Caco-2 (cell line): ENCODE measurements around the gene TESK2. TPM values are rescaled to one million over a fixed set of nuclear protein-coding genes. Genes with fewer than 3 reads are reported as not detected.

Experiments
- BruUV-seq: library from RNA; stranded (reverse); fragments of 400-500 nt; replicated peaks from 2 replicates; lab custom pipeline; 2021; lab: Mats Ljungman, UMichigan
- CTCF ChIA-PET: fragments of 300-600 bp; sonication (Branson Sonifier 250); formaldehyde crosslinking; loops from one replicate; lab custom pipeline; 2022; ENCODE audit warnings: antibody characterized with exemption; lab: Charles Lee
- POLR2A ChIA-PET: fragments of 300-600 bp; sonication (Branson Sonifier 250); formaldehyde crosslinking; loops from one replicate; lab custom pipeline; 2022; ENCODE audit warnings: antibody characterized with exemption; lab: Charles Lee
- DNase-seq, 2 experiments: peaks; one replicate each; pipeline versions ENCODE4 v3.0.0 to v3.0.0-alpha.2; 2020 to 2022
- H3K27me3 ChIP-seq: replicated peaks from 2 replicates; pipeline ENCODE4 v1.6.0; 2011; ENCODE audit warnings: low read length; ENCODE audit not compliant: control insufficient read depth, insufficient read depth
- H3K36me3 ChIP-seq: 2 replicates; pipeline ENCODE4 v1.5.1; 2011; ENCODE audit warnings: low read length; ENCODE audit not compliant: control insufficient read depth, insufficient read depth
- H3K4me1 ChIP-seq: fragments of 250-450 bp; sonication (Bioruptor Pico); 2 replicates; pipeline ENCODE4 v1.5.1; 2020; ENCODE audit warnings: mild to moderate bottlenecking
- H3K4me3 ChIP-seq: 2 replicates; pipeline ENCODE4 v1.5.1; 2011; ENCODE audit warnings: low read depth, mild to moderate bottlenecking, control low read depth, low read length
- H3K9me3 ChIP-seq: fragments of 250-450 bp; sonication (Bioruptor Pico); 2 replicates; pipeline ENCODE4 v1.5.1; 2020; ENCODE audit warnings: mild to moderate bottlenecking, moderate library complexity
- H3K27ac Mint-ChIP-seq: one replicate; pipeline ENCODE4 v1.8.0; 2022; ENCODE audit warnings: mixed read lengths; ENCODE audit not compliant: unreplicated experiment
- H3K27me3 Mint-ChIP-seq: one replicate; pipeline ENCODE4 v1.8.0; 2022; ENCODE audit warnings: mixed read lengths; ENCODE audit not compliant: insufficient read depth, unreplicated experiment
- H3K36me3 Mint-ChIP-seq: one replicate; pipeline ENCODE4 v1.8.0; 2022; ENCODE audit warnings: mild to moderate bottlenecking, mixed read lengths; ENCODE audit not compliant: insufficient read depth, unreplicated experiment
- H3K4me1 Mint-ChIP-seq: one replicate; pipeline ENCODE4 v1.8.0; 2022; ENCODE audit warnings: low read depth, mixed read lengths; ENCODE audit not compliant: unreplicated experiment
- H3K4me3 Mint-ChIP-seq: one replicate; pipeline ENCODE4 v1.8.0; 2022; ENCODE audit warnings: mild to moderate bottlenecking, moderate library complexity, mixed read lengths; ENCODE audit not compliant: unreplicated experiment
- H3K9me3 Mint-ChIP-seq: one replicate; pipeline ENCODE4 v1.8.0; 2022; ENCODE audit warnings: mixed read lengths; ENCODE audit not compliant: unreplicated experiment
- CTCF ChIP-seq, 2 experiments: fragments of 200-600 bp in 1 of 2; IDR thresholded peaks; 1 replicate in 1 of 2; 2 replicates in 1 of 2; pipeline versions ENCODE4 v1.5.1 to v1.8.0; 2011 to 2022; ENCODE audit warnings: antibody characterized with exemption in 1 of 2, control low read depth in 1 of 2, inconsistent platforms in 1 of 2, low read depth in 1 of 2, low read length in 1 of 2, mild to moderate bottlenecking in 1 of 2, moderate library complexity in 1 of 2; ENCODE audit not compliant: insufficient read depth in 1 of 2, severe bottlenecking in 1 of 2, unreplicated experiment in 1 of 2
- intact Hi-C: fragments of 100-400 bp; cut with micrococcal nuclease; formaldehyde crosslinking; loops from one replicate; pipeline ENCODE4 v1.10.0; 2022; ENCODE audit not compliant: unreplicated experiment
- total RNA-seq: library from RNA; stranded (reverse); gene quantifications from 2 replicates; pipeline ENCODE4 v1.2.3, GENCODE V29; 2022

TESK2 gene
- total RNA-seq, 1 experiment from 2014 or later, result 14.7 TPM

DNA sequence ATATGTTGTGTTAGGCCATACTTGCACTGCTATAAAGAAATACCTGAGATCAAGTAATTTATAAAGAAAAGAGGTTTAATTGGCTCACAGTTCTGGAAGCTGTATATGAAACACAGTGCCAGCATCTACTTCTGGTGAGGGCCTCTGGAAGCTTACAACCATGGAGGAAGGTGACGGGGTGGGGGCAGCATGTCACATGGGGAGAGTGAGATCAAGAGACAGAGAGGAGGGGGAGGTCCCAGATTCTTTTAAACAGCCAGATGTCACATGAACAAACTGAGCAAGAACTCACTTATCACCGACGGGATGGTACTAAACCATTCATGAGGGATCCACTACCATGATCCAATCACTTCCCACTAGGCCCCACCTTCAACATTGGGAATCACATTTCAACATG is 42.6 kb downstream of the TESK2 start:
- no peak for DNase-seq
- no peaks in the 10 kb centered on the region for H3K27me3 ChIP-seq
- no peaks in the 10 kb centered on the region; the same call in 1 of the 2 replicates for H3K36me3 ChIP-seq
- ChIA-PET CTCF (no interaction called here), POLR2A (no interaction called here)
- no peak overlapping the region for H3K27ac Mint-ChIP-seq
- intact Hi-C loops, result no loop called here
- no peak overlapping the region for H3K4me3 Mint-ChIP-seq
- H3K4me3 ChIP-seq, result no peak overlapping the region
- H3K4me1 Mint-ChIP-seq, result no peaks in the 10 kb centered on the region
- H3K9me3 ChIP-seq, result no peaks in the 10 kb centered on the region
- BruUV-seq, result no TSS peak
- peaks cover 8% of the 10 kb centered on the region; the same call in 1 of the 2 replicates for H3K4me1 ChIP-seq
- no peak for TF ChIP-seq CTCF (IDR thresholded peaks at IDR 0.05; ENCODE audit: insufficient read depth in 1 of 2, low read depth in 1 of 2, low read length in 1 of 2, severe bottlenecking in 1 of 2, unreplicated experiment in 1 of 2)
- no peaks in the 10 kb centered on the region for H3K9me3 Mint-ChIP-seq
- H3K27me3 Mint-ChIP-seq, result no peaks in the 10 kb centered on the region
- H3K36me3 Mint-ChIP-seq, result no peaks in the 10 kb centered on the region

GRCh38 chr1:45446950-45447672 is 43.9 kb downstream of the TESK2 start:
- Histone ChIP-seq H3K36me3 (no peaks in the 10 kb centered on the region; the same call in 1 of the 2 replicates), H3K27me3 (no peaks in the 10 kb centered on the region), H3K9me3 (no peaks in the 10 kb centered on the region), H3K4me1 (peaks cover 8% of the 10 kb centered on the region; the same call in 1 of the 2 replicates), H3K4me3 (no peak overlapping the region)
- Mint-ChIP-seq H3K27ac (no peak overlapping the region), H3K36me3 (no peaks in the 10 kb centered on the region), H3K9me3 (no peaks in the 10 kb centered on the region), H3K4me1 (no peaks in the 10 kb centered on the region), H3K27me3 (no peaks in the 10 kb centered on the region), H3K4me3 (no peak overlapping the region)
- ChIA-PET CTCF (no interaction called here), POLR2A (interaction anchor here (0.6 kb wide), 1 partner anchor 51 kb away, joined by 4 read pairs; no protein-coding TSS in a partner anchor)
- intact Hi-C loops, result no loop called here
- DNase-seq, result no peak
- no peak for TF ChIP-seq CTCF (IDR thresholded peaks at IDR 0.05; ENCODE audit: insufficient read depth in 1 of 2, low read depth in 1 of 2, low read length in 1 of 2, severe bottlenecking in 1 of 2, unreplicated experiment in 1 of 2)
- no TSS peak for BruUV-seq

DNA sequence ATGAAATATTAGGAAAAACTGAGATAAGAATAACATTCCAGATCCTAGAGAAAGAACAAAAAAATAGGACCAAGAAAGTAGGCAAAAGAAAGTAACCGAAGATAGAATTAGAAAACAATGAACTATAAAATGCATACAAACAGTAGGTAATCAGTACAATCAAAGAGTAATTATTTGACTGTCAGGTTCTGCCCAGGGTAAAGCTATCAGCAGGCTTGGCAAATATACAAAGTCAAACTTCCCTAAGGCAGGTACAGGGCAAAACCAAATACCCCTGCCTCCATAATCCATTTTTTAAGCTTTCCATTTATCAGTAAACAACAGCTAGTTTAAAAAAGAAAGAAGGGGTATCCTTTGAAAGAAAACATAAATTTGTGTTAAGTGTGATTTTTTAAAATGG is 44.4 kb downstream of the TESK2 start:
- no peaks in the 10 kb centered on the region; the same call in 1 of the 2 replicates for H3K36me3 ChIP-seq
- no peak overlapping the region for H3K4me3 ChIP-seq
- H3K9me3 ChIP-seq, result no peaks in the 10 kb centered on the region
- no peak overlapping the region for H3K4me3 Mint-ChIP-seq
- H3K4me1 ChIP-seq, result peaks cover 8% of the 10 kb centered on the region; the same call in 1 of the 2 replicates
- H3K27me3 ChIP-seq, result no peaks in the 10 kb centered on the region
- H3K36me3 Mint-ChIP-seq, result no peaks in the 10 kb centered on the region
- no peak overlapping the region for H3K27ac Mint-ChIP-seq
- no peaks in the 10 kb centered on the region for H3K4me1 Mint-ChIP-seq
- no TSS peak for BruUV-seq
- POLR2A ChIA-PET, result no interaction called here
- no peaks in the 10 kb centered on the region for H3K9me3 Mint-ChIP-seq
- TF ChIP-seq CTCF (IDR thresholded peaks at IDR 0.05; ENCODE audit: insufficient read depth in 1 of 2, low read depth in 1 of 2, low read length in 1 of 2, severe bottlenecking in 1 of 2, unreplicated experiment in 1 of 2), result no peak
- H3K27me3 Mint-ChIP-seq, result no peaks in the 10 kb centered on the region
- intact Hi-C loops, result no loop called here
- CTCF ChIA-PET, result interaction anchor here (0.7 kb wide), 1 partner anchor 52 kb away, joined by 3 read pairs; no protein-coding TSS in a partner anchor
- no peak for DNase-seq
